Measurements from ENCODE around the gene PGRMC2. TPM values are rescaled to one million over a fixed set of nuclear protein-coding genes. Genes with fewer than 3 reads are reported as not detected.

PGRMC2 gene
- total RNA-seq, 1 donor from 2014 or later: 58.7 TPM

DNA sequence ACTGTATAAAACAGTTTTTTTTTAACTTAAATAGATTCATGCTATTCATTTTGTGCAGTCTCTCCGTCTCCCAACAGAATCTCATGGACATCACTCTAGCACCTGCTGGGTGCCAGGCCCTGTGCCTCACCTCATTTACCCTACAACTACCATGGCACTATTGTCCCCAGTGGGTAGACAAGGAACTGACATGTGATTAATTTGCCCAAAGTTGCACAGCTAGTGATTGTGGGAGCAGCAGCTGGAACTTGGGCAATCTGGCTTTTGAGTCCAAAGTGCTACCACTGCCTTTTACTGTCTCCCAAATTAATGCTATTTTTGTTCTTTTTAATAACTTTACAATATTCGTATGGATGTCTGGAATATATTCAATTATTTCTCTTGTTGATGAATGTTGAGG lies 11.2 kb upstream of the PGRMC2 start:
- DNase-seq: no peak

DNA sequence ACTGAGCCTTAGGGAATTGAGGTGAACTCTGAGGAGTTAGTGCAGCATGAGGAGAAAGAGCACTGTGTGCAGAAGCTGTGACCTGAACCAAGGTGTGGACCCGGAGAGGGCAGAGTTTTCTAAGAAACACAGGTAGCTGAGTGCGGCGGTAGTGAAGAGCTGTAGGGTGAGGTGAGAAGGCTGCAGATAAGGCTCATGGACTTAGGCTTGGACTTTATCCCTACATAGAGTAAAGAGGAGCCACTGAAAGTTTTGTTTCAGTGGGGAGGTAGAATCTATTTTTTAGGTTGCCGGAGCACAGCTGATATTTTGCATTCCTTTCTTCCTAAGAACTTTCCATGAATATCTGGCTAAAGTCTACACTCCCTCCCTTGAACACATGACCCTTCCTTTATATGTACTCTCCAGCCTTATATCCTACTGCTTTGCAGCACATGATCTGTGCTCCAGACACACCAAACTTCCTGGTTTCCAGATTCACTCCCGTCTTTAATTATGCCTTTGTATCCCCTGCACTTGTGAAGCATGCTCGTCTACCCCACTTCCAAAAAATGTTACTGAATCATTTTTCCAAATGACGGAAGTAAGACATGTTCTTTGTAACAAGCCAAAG lies 10.6 kb upstream of the PGRMC2 start:
- DNase-seq: no peak

DNA sequence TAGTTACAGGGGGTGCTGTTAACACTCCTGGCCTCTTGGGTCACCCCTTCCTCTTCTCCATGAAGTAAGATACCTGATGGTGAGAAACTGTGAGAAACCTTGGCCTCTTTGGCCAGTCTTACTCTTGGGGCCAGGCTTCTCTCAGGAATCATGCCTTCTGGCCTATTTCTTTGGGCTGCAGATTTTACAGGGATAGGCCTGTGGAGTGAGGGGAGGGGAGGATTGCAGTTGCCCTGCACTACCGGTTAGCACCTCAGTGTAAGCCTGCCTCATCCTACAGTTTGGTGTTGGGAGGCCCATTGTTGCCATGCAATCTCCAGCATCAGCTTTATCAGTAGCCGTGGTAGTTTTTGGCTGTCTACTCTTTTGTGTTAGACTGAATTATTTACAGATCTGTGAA lies 7.6 kb upstream of the PGRMC2 start:
- DNase-seq: no peak

DNA sequence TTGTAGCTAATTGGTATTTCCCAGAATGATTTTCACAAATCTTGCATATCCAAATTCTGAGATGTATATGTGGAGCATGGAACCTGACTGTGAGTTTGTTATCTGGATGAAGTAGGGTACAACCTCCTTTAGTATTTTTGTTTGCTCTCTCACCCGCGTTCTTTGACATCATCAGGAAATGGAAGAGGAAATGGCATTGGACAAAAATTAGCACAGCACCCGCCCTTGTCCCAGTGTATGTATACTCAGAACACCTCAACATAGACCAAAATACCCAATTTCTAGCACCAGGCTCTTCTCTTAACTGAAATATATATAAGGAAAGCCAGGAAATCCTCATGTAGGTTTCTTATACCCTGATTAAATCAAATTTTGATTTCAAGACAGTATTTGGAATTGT lies 6.9 kb upstream of the PGRMC2 start:
- DNase-seq: no peak

DNA sequence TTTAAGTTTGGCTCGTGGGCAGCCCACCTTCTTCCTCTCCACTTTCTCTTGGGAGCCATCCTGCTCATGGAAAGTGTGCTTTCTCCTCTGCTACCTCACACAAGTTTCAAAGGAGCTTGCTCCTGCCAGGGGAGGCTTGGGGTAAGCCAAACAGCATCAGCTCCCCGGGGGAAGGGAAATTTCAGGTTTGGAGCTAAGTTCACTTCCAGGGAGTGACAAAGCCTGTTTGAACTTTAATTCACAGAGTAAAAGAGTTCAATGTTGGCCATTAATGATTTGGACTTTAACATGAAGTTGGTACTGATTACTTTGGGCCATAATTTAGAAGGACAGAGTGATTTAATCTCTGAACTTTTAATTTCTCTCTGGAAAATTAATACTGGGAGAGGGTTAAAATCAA lies 4.7 kb upstream of the PGRMC2 start:
- no peak for DNase-seq

DNA sequence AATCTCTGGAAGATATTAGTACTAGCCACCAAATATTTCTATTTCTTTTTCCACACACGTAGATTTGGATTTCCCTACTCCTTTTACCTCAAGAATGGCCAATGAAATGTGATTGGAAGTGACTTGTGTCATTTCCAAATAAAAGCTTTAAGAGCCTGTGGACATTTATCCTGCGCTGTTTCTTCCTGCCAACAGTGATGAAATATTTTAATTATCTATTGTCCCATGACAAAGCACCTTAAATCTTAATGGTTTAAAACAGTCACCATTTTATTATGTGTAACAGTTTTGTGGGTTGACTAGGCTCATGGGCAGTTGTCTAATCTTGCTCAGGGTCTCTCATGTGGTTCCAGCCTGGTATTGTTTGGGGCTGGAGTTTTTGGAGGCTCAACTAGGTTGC lies 3.5 kb upstream of the PGRMC2 start:
- DNase-seq: no peak

DNA sequence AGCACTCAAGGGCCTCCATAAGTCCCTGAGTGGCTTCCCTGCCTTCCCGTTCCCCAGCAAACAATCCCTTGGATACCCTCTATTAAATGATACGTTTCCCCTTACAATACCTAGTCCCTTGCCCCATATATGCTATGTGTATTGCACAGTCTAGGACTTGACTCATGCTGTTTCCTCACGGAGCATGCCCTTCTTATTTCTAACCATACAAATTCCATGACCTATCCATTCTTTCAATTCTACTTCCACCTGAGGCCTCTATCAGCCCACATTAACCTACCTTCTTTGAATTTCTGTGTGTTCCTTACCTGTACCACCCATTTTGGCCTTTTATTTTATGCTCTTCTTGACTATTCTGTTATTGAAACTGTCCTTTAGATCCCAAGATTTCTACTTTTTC lies 2.9 kb upstream of the PGRMC2 start:
- DNase-seq: no peak

DNA sequence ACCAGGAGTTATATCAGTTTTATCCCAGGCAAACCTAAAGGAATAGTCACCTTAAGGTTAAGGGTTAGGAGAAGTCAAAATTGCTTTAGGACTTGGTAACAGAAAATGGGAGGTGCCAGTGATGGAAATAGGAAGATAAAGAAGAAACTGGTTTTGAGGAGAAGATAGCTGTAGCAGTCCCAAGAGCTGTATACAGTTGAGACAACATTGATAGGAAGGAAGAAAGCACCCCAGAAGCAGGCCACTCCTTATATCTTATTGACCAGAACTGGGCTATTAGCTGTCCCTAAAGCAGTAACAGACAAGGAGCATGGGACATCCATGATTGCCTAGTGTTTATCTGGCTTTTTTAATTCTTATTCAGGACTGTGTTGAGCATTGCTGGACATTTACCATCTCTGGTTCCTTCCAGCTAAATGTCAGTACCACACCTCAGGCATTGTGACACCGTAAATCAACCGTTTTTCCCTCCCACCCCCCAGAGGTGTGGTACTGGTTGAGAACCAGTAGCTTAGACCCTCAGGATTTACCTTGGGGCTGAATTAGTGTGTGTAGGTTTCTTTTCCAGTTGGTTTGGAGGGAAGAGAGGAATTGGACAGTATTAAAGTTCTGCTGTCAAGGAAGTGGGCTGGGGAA lies 2.0 kb upstream of the PGRMC2 start:
- no peak for DNase-seq

DNA sequence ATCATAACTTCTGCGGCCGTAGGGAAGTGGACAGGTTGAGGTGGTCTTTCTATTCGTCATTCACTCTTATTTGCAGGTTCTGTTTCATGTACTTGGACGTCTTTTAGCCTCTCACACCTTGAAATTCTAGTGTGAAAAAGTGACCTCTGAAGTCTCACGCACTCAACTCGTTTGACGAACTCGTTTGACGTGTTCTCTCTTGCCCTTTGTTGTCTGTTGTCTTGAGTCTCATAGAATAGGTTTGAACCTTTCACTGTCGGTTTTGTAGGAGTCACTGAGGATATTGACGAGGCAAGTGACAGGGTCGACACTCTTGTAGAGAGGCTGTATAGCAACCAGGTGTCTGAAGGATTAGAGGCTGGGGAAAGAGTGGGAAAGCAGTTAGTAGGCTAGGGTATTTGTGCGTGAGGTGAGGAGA lies 1.1 kb upstream of the PGRMC2 start:
- peak; percentile 46 for DNase-seq

DNA sequence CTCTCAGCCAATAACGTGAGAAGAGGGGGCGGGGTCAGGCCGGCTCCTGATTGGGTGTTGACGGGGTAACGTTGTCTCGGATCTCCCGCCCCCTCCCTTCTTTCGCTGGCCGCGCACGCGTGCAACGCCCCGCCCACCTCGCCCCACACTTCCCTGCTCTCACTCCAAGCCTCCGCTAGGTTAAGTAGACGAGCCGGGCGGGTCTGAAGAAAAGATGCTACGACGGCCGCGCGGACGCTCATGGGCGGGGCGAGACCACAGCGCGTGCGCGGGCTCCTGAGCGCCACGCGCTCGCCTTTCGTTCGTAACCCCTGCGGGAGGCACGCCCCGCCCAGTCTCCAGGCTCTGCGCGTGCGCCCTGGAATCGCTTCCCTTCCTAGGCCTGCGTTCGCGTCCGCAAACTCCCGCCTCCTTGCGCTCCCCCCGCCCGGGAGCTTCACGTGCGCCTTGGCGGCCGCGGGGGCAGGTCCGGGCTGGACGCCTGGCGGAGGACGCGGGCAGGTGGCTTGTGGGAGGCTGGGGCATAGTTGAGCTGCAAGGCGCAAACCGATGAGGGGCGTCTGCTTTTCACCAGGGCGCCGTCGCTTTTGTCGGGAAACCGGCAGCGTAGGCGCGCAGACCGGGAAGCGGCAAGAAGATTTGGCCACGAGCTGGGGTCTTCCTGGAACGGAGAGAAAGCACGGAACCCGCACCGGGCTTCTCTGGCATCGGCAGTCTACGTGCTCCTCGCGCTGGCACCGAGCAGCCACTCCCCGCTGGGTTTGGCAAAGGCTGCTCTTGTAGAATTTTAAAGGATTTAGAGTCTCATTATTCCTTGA lies 467 bp upstream of the PGRMC2 start:
- peak; percentile 99 for DNase-seq

DNA sequence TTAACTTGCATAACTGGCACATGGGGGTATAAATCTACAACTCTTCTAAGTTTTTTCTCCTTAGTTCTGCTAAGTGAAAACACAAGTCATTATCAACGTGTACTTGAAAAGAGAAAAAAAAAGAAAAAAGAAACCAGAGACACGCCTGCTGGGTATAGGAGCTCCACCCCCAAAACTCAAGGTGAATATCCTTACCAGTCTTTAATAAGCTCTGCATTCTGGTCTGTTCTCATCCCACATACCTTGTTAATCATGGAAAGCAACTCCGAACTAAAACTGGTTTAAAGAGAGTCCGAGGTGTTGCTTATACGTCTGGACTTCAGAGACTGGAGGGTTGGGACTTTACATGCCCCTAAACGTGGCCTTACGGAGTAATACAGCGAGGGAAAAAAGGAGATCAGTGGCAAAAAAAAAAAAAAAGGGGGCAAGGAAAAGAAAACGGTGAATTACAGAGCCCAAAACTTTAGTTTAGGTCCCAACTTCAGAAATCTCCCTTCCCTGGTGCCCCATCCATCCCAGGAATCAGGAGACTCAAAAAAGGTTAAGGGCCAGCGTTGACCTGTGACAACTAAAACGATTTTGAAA lies 1.0 kb downstream of the PGRMC2 start:
- peak; percentile 30 for DNase-seq

DNA sequence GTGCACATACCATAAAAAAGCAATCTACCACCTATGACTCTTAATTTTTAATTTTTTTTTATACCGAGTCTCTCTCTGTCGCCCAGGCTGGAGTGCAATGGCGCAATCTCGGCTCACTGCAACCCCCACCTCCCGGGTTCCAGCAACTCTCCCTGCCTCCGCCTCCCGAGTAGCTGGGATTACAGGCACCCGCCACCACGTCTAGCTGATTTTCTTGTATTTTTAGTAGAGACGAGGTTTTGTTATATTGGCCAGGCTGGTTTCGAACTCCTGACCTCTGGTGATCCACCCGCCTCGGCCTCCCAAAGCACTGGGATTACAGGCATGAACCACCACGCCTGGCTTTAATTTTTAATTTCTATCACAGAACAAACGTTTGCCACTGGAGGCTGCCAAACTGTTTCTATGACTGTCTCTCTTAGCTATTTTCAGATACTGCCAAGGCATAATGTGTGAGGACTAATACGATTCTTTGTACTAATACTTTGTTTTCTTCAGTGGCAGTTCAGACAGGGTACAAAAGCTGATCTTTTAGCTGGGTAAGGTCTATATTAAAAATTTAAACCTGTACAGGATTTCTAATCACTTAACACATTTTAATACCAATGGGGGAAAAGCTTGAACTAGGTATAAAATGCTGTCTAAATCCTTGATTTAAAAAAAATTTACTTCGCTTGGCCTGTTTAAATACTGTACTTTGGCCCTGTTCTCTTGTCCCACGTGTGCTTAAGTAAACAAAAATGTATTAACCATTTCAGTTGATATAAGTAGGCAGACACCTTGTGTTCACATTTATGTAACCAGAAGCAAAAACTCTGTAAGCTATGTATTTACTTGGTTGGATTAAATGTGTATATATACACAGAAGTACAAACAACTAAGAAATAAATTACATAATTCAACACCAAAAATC lies 2.3 kb downstream of the PGRMC2 start:
- peak; percentile 5 for DNase-seq

DNA sequence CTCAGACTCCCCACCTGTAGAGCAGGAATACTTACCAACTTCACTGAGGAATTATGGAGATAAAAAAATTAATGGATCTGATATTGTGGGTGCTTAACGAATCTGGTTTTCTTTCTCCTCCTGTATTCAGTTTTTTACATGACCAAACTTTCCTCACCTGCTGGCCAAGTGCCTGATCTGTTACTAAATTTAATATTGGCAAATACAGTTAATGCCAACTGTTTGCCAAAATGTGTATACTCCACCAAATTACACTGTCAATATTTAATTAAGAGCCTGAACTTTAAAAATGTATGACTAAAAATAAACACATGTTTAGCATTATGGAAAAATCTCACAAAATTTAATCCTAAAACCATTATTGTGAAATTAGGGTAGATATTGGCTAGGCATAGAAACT lies 3.3 kb downstream of the PGRMC2 start:
- DNase-seq: no peak

DNA sequence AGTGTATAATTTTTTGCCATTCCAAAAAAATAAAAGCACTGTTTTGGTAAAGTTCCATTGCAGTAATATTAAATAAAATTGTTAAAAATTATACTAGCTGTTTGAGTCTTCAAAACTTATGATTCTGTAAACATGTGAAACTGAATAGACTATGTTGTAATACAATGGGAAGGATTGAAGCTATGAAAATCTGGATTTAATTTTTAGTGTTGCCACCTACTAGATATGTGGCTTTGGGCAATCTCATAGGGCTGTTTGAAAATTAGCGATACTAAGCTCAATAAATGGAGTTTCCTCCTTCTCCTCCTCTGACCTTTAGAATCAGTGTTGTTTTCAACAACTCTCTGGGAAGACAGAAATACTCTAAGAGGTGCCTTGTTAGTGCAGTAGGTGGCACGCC lies 4.5 kb downstream of the PGRMC2 start:
- no peak for DNase-seq

DNA sequence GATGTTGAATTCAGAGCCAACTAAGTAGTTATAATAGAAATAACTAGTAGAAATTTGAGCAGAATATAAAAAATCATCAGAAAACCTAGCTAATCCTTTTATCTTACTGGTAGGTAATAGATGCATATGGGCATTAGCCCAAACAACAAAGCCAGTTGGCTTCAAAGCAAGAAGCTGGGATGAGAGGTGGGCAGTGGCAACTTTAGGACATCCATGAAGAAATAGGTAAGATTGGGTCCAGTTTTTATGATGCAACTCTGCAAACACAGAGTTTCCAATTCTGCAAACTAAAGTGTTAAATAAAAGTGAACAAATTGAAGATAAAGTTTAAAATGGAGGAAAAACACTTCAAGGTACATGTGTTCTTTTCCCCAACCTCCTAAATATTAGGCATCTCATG lies 5.1 kb downstream of the PGRMC2 start:
- no peak for DNase-seq

DNA sequence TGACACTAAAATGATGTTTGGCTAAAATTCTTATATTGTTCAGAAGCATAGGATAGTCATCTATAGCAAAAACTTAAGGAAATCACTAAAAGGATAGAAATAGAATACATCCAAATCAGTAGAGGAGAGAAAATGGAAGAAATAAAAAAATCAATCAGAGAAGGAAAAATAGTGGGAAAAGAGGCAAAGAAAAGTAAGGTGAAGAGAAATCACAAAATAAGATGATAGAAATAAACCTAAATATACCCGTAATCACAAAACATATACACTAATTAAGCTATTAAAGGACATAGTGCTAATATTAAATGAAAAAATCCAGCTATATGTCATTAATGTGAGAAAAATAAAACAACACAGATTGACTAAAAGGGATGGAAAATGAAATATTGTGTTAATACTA lies 6.3 kb downstream of the PGRMC2 start:
- DNase-seq: no peak

DNA sequence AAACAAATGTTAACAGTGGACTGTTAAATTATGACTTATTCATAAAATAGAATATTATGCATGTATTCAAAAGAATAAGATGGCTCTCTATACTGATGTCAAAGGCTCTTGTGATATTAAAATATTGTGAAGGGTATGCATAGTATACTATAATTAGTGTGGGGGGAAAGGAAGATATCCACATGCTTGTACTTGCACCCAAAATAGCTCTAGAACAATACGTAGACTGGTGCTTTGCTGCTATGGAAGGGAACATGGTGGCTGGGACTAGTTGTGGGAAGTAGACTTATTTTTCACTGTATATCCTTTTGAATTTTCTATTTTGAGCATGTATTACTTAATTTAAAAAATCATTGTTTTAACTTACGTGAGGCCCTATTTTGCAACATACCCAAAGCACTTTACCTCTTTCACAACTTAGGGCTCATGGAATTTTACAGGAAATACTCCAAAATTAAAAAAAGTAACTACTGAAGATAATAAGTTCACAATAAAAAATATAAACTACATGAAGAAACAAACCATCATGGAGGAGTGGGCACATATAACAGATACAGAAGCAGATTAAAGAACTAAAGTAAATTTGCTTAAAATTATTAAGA lies 7.9 kb downstream of the PGRMC2 start:
- no peak for DNase-seq

DNA sequence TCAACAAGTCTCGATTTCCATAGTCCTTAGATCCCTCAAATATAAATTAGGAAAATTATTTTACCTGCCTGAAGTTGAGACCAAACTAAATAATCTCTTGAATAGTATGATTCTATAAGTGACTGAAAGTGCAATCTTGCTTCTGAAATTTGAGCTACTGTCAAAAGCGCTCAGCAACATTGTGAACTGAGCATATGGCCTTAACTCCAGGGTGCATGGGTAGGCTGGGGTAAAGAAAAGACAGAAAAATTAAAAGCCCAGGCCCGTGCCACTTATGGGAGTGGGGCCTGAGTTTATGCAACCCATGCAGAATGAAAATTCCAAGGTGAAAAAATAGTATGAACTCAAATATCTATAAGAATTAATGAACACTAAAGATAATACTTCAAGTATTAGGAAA lies 9.8 kb downstream of the PGRMC2 start:
- DNase-seq: no peak

DNA sequence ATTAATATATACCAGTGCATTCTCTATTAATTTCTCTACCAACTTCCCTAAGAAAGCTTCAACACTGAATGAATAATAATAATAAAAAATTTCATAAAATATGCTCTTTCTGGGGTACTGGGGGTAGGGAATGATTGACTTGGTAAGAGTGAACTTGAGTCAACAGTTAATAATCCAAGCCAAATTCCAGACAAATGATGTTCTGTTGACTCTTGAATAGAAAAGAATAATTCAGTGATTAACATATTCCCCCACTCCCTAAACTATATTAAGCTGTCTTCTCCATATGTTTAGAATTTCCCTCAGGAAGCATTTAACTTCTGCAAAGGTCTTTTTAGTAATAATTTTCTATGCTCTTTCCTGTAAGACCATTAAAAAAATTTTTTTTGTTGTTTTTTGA lies 12.3 kb downstream of the PGRMC2 start:
- peak; percentile 8 for DNase-seq

DNA sequence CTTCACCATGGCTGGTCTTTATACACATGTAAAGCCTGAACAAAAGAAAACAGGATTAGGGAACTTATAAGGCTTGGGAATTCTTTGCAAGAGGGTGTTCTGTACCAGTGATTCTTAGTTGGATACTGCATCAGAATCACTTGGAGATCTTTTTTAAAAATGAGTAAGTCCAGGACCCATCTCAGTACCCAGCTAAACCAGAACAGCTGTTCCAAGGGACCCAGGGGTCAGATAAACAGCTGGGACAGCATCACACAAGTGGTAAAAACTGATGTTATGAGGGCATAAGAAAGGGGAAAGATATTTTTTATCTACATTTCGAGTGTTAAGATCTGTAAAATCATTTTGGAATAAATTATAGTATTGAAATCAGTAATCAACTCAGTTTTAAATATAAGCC lies 16.1 kb downstream of the PGRMC2 start:
- DNase-seq: no peak

DNA sequence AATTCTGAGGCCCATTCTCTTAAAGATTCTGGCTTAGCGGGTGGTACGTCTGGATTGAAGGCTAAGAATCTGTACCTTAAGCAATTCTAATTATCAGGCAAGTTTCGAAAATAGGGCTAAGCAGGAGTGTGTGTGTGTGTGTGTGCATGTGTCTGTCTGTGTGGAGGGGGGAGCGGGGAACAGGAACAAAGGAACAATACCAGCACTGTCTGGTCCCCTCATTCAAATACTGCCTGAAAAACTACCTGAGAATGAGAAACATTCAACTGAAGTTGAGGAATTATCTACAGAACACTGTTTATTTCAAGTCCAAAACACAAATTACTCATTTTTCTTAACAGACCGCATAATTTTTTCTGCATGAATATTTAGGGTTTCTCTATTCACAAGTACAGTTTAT lies 18.6 kb downstream of the PGRMC2 start:
- no peak for DNase-seq

DNA sequence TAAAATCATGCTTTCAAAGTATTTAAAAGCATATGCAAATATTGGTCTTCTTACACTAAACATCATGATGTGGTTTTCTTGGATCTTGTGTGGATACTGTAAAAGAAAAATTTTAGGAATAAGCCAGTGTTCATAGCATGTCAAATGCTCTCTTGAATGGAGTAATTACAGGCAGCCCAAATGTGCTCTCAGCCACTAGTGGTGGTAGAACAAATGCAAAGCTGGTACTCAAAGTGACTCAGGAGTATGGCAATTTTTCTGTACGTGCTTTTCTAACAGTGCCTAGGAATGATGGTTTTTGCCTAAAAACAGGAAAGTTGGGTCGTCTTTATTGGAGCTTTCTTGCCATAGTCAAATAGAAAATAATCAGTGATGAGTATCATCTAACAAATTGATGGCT lies 19.9 kb downstream of the PGRMC2 start:
- no peak for DNase-seq

Data from skin of body (tissue), 2 donors.